ENCODE data around the gene NBEA. TPM values are rescaled to one million over a fixed set of nuclear protein-coding genes. Genes with fewer than 3 reads are reported as not detected.

NBEA gene
- total RNA-seq, 6 experiments from 2014 or later = 5.6 to 9.6 (median 6.9) TPM

GRCh38 chr13:35594096-35594495 is 652.0 kb downstream of the NBEA start:
- DNase-seq = no peak
- H3K27ac Mint-ChIP-seq = no peak overlapping the region
- H3K4me3 Mint-ChIP-seq = no peak overlapping the region
- no peaks in the 10 kb centered on the region for H3K9me3 Mint-ChIP-seq
- TF ChIP-seq, protein P1, sequence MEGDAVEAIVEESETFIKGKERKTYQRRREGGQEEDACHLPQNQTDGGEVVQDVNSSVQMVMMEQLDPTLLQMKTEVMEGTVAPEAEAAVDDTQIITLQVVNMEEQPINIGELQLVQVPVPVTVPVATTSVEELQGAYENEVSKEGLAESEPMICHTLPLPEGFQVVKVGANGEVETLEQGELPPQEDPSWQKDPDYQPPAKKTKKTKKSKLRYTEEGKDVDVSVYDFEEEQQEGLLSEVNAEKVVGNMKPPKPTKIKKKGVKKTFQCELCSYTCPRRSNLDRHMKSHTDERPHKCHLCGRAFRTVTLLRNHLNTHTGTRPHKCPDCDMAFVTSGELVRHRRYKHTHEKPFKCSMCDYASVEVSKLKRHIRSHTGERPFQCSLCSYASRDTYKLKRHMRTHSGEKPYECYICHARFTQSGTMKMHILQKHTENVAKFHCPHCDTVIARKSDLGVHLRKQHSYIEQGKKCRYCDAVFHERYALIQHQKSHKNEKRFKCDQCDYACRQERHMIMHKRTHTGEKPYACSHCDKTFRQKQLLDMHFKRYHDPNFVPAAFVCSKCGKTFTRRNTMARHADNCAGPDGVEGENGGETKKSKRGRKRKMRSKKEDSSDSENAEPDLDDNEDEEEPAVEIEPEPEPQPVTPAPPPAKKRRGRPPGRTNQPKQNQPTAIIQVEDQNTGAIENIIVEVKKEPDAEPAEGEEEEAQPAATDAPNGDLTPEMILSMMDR (IDR thresholded peaks at IDR 0.05) = no peak
- H3K4me1 Mint-ChIP-seq (ENCODE audit: low read depth) = peaks cover 19% of the 10 kb centered on the region
- H3K36me3 Mint-ChIP-seq (ENCODE audit: low read depth) = peaks cover 5% of the 10 kb centered on the region; the same call in 1 of the 2 replicates
- H3K27me3 Mint-ChIP-seq (ENCODE audit: insufficient read depth) = no peaks in the 10 kb centered on the region

DNA sequence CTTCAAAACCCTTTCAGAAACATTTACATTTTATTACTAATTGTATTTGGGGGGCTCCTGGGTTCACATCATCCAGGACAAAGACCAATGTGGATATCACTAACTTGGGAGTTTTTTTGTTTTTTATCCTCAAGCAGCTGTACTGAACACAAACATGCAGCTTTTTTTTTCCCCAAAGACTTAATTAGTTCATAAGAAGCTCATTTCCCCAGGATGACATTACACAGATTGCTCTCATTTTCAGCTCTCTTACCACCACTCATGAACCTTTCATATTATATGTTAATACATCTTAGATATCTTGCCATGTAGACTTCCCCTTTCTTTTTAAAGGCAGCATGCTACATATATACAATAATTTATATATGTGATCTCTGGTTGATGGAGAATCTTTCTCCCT is 653.1 kb downstream of the NBEA start:
- Mint-ChIP-seq H3K9me3 (no peaks in the 10 kb centered on the region), H3K4me3 (no peak overlapping the region), H3K27ac (no peak overlapping the region), H3K27me3 (ENCODE audit: insufficient read depth) (no peaks in the 10 kb centered on the region), H3K4me1 (ENCODE audit: low read depth) (peaks cover 30% of the 10 kb centered on the region), H3K36me3 (ENCODE audit: low read depth) (peaks cover 5% of the 10 kb centered on the region; the same call in 1 of the 2 replicates)
- no peak for DNase-seq
- TF ChIP-seq, protein P1 (IDR thresholded peaks at IDR 0.05) = no peak

DNA sequence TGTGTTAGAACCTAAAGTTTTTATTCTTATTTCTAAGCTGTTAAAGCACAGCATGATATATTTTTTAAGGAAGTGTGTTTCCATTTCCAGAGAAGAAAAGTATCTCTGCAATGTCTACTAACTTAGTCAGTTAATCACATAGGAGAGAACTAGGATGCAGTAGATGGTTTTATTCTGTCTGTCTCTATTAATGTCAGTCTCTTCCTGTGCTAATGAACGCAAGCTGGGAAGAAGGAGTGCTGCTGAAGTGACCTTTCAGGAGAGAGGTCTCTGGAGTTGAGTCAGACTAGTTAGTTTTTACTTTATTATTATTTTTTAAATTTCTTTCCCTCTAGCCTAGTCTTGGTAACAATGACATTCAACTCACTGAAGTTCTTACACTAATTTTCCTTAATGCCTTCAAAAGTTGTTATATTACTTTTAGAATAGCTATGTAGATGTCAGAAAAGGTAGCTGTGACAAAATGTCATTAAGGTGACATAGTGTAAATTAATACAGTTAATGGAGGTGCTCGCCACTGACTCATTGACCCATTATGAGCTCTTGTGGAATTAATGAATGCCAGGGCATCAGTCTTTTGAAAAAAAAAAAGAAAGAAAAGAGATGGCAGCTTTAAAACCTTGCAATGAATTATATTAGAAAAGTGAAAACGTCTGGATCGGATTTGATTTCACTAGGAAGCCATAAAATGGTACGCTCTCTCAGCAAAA is 654.4 kb downstream of the NBEA start:
- TF ChIP-seq, protein P1 (IDR thresholded peaks at IDR 0.05) = no peak
- peaks cover 35% of the 10 kb centered on the region for H3K4me1 Mint-ChIP-seq (ENCODE audit: low read depth)
- no peaks in the 10 kb centered on the region for H3K27me3 Mint-ChIP-seq (ENCODE audit: insufficient read depth)
- H3K4me3 Mint-ChIP-seq = no peak overlapping the region
- H3K9me3 Mint-ChIP-seq = no peaks in the 10 kb centered on the region
- peaks cover 5% of the 10 kb centered on the region; the same call in 1 of the 2 replicates for H3K36me3 Mint-ChIP-seq (ENCODE audit: low read depth)
- DNase-seq = no peak
- no peak overlapping the region for H3K27ac Mint-ChIP-seq

DNA sequence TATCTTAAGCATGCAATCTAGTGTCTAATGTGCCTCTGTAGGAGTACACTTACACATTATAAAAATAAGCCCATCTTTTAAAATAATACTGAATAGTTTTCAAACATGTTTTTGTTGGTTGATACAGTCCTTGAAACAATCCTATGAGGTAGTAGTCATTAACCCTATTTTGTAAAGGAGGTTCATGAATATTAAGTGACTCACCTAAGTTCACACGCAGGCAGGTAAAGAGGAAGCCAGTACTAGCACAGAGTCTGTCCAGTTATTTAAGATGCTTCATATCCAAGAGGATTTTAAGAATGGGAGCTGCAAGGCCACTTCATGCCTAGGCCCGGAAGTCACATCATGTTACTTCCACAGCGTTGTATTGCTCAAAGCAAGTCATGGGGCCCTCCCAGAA is 655.4 kb downstream of the NBEA start:
- Mint-ChIP-seq H3K27ac (no peak overlapping the region), H3K27me3 (ENCODE audit: insufficient read depth) (no peaks in the 10 kb centered on the region), H3K9me3 (no peaks in the 10 kb centered on the region), H3K4me3 (no peak overlapping the region), H3K4me1 (ENCODE audit: low read depth) (peaks cover 35% of the 10 kb centered on the region), H3K36me3 (ENCODE audit: low read depth) (peaks cover 5% of the 10 kb centered on the region; the same call in 1 of the 2 replicates)
- no peak for DNase-seq
- TF ChIP-seq, protein P1 (IDR thresholded peaks at IDR 0.05) = no peak

DNA sequence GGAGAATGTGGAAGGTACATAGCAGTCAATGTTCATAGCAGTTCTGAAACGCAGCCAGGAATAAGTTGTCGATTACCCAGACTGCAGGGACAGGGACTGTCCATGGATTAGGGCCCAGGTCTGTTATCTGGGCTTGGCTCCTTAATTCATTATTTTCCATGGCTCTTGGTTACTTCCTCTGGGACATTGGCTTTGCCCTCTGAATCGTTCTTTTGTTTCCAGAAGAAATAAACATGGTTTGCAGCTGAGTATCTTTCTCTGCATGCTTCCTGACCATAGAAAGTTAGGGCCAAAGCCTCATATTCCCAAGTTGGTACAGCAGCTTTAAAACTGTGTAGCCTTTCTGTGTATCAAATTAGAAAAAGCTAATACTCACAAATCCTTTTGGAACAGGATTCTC is 656.2 kb downstream of the NBEA start:
- H3K4me1 Mint-ChIP-seq (ENCODE audit: low read depth) = peaks cover 35% of the 10 kb centered on the region
- no peak overlapping the region for H3K4me3 Mint-ChIP-seq
- no peak overlapping the region for H3K27ac Mint-ChIP-seq
- TF ChIP-seq, protein P1 (IDR thresholded peaks at IDR 0.05) = no peak
- no peaks in the 10 kb centered on the region for H3K9me3 Mint-ChIP-seq
- H3K27me3 Mint-ChIP-seq (ENCODE audit: insufficient read depth) = no peaks in the 10 kb centered on the region
- DNase-seq = no peak
- H3K36me3 Mint-ChIP-seq (ENCODE audit: low read depth) = peaks cover 5% of the 10 kb centered on the region; the same call in 1 of the 2 replicates

Data from HFFc6 (cell line).